ENCODE measurements around the gene SECTM1. TPM values are rescaled to one million over a fixed set of nuclear protein-coding genes. Genes with fewer than 3 reads are reported as not detected.
"Not testable (repeated sequence)": the region's sequence is repeated elsewhere in the genome, so short reads cannot be mapped to it uniquely, and the experiment has no call there.

The SECTM1 gene
- polyA plus RNA-seq, 1 donor: 16.1 TPM

DNA sequence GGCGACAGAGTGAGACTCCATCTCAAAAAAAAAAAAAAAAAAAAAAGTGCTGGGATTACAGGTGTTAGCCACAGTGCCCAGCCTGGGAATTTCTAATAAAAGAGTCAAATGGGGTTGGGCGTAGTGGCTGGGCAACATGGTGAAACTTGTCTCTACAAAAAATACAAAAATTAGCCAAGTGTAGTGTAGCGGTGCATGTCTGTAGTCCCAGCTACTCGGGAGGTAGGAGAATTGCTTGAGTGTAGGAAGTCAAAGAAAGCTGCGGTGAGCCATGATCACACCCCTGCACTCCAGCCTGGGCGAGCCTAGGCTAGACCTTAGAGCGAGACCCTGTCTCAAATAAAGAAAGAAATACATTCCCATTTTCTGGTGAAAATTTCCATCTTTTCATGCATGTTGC lies 35.6 kb upstream of the SECTM1 start:
- Histone ChIP-seq H3K27ac (ENCODE audit: low read length) (no peak overlapping the region), H3K4me3 (ENCODE audit: low read length) (no peak overlapping the region), H3K36me3 (ENCODE audit: control insufficient read depth, insufficient read depth, low read length) (no peaks in the 10 kb centered on the region), H3K4me1 (ENCODE audit: control insufficient read depth, insufficient read depth, low read length) (peaks cover 11% of the 10 kb centered on the region), H3K27me3 (ENCODE audit: control insufficient read depth, insufficient read depth, low read length) (peaks cover 49% of the 10 kb centered on the region), H3K9me3 (ENCODE audit: control insufficient read depth, low read depth, low read length) (peaks cover 10% of the 10 kb centered on the region)
- WGBS (ENCODE audit: insufficient coverage, low lambda C conversion rate): no CpG with 5 or more reads among the region's 7 CpGs
- DNase-seq: no peak

DNA sequence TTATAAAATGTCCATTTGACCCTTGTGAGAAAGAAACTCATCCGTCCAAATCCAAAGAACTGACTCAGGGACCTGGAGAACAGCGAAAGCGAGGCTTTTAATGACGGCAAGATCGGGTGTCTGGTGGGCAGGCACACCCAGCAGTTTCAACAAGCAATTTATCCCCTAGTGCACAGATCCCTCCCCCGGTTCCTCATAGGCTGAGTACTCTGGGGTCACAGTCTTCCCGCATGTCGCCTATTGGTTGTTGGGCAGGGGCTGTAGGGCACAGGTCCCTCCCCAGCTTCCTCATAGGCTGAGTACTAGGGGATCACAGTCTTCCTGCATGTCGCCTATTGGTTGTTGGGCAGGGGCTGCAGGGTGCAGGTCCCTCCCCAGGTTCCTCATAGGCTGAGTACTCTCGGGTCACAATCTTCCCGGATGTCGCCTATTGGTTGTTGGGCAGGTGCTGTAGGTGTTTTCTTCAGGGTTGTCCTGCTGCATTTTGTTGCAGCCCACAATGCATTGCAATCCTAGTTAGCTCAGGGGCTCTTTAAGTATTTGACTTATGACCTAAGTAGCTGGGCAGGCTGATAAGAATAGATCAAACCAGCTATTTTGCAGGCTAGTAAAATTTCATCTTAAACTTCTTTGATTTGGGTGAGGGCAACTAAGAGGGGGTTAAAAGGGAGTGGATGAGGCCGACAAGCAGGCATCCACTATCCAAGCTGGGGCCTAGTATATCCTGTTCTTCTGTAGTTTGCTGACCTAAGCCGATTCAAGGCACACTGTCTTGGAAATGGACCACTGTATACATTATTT lies 34.4 kb upstream of the SECTM1 start:
- no peak for DNase-seq
- WGBS (ENCODE audit: insufficient coverage, low lambda C conversion rate): no CpG with 5 or more reads among the region's 14 CpGs

GRCh38 chr17:82366749-82367148 lies 33.2 kb upstream of the SECTM1 start:
- WGBS (ENCODE audit: insufficient coverage, low lambda C conversion rate): no CpG with 5 or more reads among the region's 7 CpGs
- H3K36me3 ChIP-seq (ENCODE audit: control insufficient read depth, insufficient read depth, low read length): no peaks in the 10 kb centered on the region
- DNase-seq: peak; percentile 36 to 51
- no peak overlapping the region for H3K27ac ChIP-seq (ENCODE audit: low read length)
- H3K9me3 ChIP-seq (ENCODE audit: control insufficient read depth, low read depth, low read length): peaks cover 6% of the 10 kb centered on the region
- no peak overlapping the region for H3K4me3 ChIP-seq (ENCODE audit: low read length)
- peaks cover 26% of the 10 kb centered on the region for H3K27me3 ChIP-seq (ENCODE audit: control insufficient read depth, insufficient read depth, low read length)
- peaks cover 11% of the 10 kb centered on the region for H3K4me1 ChIP-seq (ENCODE audit: control insufficient read depth, insufficient read depth, low read length)

More for the DNA sequence above, 34.4 kb upstream of the SECTM1 start:
- no peaks in the 10 kb centered on the region for H3K36me3 ChIP-seq (ENCODE audit: control insufficient read depth, insufficient read depth, low read length)
- H3K9me3 ChIP-seq (ENCODE audit: control insufficient read depth, low read depth, low read length): peaks cover 9% of the 10 kb centered on the region
- peaks cover 11% of the 10 kb centered on the region for H3K4me1 ChIP-seq (ENCODE audit: control insufficient read depth, insufficient read depth, low read length)
- H3K4me3 ChIP-seq (ENCODE audit: low read length): no peak overlapping the region
- no peak overlapping the region for H3K27ac ChIP-seq (ENCODE audit: low read length)
- peaks cover 38% of the 10 kb centered on the region for H3K27me3 ChIP-seq (ENCODE audit: control insufficient read depth, insufficient read depth, low read length)

DNA sequence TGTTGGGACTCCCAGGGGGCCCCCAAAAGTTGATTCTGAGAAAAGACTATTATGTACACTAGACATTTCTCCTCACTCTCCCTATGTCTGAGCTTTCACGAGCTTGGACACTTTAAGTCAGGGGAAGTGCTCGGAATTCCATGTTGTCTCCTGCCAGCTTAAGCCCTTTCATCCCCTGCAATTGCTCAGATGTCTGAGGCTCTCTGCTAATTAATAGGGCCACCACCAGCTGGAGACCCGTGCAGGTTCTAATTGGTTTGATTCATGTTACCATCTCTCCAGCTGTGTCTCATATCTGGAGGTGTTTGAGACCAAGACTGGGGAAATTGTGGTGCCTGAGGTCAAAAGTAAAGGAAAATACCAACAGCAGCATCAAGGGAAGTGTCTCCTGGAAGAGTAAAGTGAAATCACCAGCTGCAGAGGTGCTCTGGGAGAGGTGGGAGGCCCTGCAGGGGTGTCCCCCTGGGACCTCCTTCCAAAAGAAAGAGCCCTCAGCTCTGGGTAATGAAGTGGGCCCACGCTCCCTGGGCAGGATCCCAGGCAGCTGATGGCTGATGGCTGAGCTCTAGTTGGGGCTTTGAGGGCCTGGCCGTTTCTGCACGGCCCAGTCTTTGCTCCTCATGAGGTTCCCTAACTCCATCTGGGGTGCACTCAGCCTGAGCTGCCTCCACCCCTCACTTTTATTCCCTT lies 32.2 kb upstream of the SECTM1 start:
- no CpG with 5 or more reads among the region's 6 CpGs for WGBS (ENCODE audit: insufficient coverage, low lambda C conversion rate)
- DNase-seq: no peak

GRCh38 chr17:82361885-82362633 lies 28.5 kb upstream of the SECTM1 start:
- Histone ChIP-seq H3K36me3 (ENCODE audit: control insufficient read depth, insufficient read depth, low read length) (no peaks in the 10 kb centered on the region), H3K27me3 (ENCODE audit: control insufficient read depth, insufficient read depth, low read length) (peaks cover 12% of the 10 kb centered on the region), H3K4me1 (ENCODE audit: control insufficient read depth, insufficient read depth, low read length) (peaks cover 4% of the 10 kb centered on the region), H3K9me3 (ENCODE audit: control insufficient read depth, low read depth, low read length) (peaks cover 3% of the 10 kb centered on the region), H3K4me3 (ENCODE audit: low read length) (no peak overlapping the region), H3K27ac (ENCODE audit: low read length) (no peak overlapping the region)
- DNase-seq: no peak
- WGBS (ENCODE audit: insufficient coverage, low lambda C conversion rate): no CpG with 5 or more reads among the region's 6 CpGs

More for the DNA sequence above, 32.2 kb upstream of the SECTM1 start:
- Histone ChIP-seq H3K4me1 (ENCODE audit: control insufficient read depth, insufficient read depth, low read length) (peaks cover 9% of the 10 kb centered on the region), H3K27ac (ENCODE audit: low read length) (no peak overlapping the region), H3K36me3 (ENCODE audit: control insufficient read depth, insufficient read depth, low read length) (no peaks in the 10 kb centered on the region), H3K4me3 (ENCODE audit: low read length) (no peak overlapping the region), H3K27me3 (ENCODE audit: control insufficient read depth, insufficient read depth, low read length) (peaks cover 19% of the 10 kb centered on the region), H3K9me3 (ENCODE audit: control insufficient read depth, low read depth, low read length) (peaks cover under 1% of the 10 kb centered on the region)

DNA sequence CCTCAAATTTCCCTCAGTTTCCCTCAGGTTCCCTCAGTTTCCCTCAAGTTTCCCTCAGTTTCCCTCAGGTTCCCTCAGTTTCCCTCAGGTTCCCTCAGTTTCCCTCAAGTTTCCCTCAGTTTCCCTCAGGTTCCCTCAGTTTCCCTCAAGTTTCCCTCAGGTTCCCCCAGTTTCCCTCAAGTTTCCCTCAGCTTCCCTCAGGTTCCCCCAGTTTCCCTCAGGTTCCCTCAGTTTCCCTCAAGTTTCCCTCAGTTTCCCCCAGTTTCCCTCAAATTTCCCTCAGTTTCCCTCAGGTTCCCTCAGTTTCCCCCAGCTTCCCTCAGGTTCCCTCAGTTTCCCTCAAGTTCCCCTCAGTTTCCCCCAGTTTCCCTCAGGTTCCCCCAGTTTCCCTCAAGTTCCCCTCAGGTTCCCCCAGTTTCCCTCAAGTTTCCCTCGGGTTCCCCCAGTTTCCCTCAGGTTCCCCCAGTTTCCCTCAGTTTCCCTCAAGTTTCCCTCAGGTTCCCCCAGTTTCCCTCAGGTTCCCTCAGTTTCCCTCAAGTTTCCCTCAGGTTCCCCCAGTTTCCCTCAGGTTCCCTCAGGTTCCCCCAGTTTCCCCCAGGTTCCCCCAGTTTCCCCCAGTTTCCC lies 26.0 kb upstream of the SECTM1 start:
- WGBS (ENCODE audit: insufficient coverage, low lambda C conversion rate): 100% methylated on average over 1 of the region's 1 CpG
- not testable (repeated sequence) for H3K36me3 ChIP-seq (ENCODE audit: control insufficient read depth, insufficient read depth, low read length); H3K9me3 ChIP-seq (ENCODE audit: control insufficient read depth, low read depth, low read length); H3K4me1 ChIP-seq (ENCODE audit: control insufficient read depth, insufficient read depth, low read length); H3K27ac ChIP-seq (ENCODE audit: low read length); DNase-seq; H3K4me3 ChIP-seq (ENCODE audit: low read length)
- peaks cover 22% of the 10 kb centered on the region for H3K27me3 ChIP-seq (ENCODE audit: control insufficient read depth, insufficient read depth, low read length)

DNA sequence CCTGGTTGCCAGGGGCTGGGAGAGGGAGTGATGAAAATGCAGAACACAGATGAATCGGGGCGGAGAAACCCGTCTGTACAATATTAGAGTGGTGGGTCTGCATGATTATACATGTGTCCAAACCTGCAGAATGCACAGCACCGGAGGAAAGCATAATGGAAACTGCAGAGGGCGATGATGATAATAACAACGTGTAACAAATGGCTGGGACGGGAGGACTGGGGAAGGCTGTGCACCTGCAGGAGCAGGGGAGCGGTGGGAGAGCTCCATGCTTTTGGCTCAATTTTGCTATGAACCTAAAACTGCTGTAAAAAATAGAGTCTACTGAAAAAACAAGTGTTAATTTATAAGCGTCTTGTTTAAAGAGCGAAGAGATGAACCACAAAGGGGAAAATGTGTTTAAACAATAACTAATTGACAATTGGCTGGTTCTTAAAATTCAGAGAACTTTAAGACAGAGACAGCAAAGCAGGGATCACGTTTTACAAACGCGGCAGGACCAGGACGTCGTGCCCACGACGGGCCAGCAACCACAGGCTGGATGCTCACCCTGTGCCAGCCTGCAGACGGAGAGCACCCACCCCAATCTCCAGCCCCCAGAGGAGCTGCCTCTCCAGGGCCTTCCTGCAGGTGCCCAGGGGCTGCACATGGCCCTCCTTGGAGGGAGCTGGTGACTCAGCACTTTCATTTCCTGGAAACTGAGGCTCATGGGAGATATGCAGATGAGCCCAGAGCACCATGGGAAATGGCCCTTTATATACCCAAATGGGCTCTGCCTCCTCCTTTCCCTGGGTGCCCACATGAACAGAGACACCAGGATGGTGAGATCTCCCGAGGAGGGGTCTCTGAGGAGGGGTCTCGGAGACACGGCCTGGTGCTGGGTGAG lies 25.1 kb upstream of the SECTM1 start, which contains the start of gene TEX19:
TEX19 (plus strand) TSS at position 783 of the 886 bp plus-strand sequence. CDS start 2,904 bp downstream, outside the sequence.
- Histone ChIP-seq H3K27me3 (ENCODE audit: control insufficient read depth, insufficient read depth, low read length) (peaks cover 22% of the 10 kb centered on the region), H3K27ac (ENCODE audit: low read length) (no peak within 1 kb of the TSS), H3K9me3 (ENCODE audit: control insufficient read depth, low read depth, low read length) (peaks cover 3% of the 10 kb centered on the region), H3K4me3 (ENCODE audit: low read length) (no peak within 1 kb of the TSS), H3K36me3 (ENCODE audit: control insufficient read depth, insufficient read depth, low read length) (no peaks in the 10 kb centered on the region), H3K4me1 (ENCODE audit: control insufficient read depth, insufficient read depth, low read length) (no peaks in the 10 kb centered on the region)
- 82% methylated on average over 3 of the region's 21 CpGs for WGBS (ENCODE audit: insufficient coverage, low lambda C conversion rate)
- no peak for DNase-seq

DNA sequence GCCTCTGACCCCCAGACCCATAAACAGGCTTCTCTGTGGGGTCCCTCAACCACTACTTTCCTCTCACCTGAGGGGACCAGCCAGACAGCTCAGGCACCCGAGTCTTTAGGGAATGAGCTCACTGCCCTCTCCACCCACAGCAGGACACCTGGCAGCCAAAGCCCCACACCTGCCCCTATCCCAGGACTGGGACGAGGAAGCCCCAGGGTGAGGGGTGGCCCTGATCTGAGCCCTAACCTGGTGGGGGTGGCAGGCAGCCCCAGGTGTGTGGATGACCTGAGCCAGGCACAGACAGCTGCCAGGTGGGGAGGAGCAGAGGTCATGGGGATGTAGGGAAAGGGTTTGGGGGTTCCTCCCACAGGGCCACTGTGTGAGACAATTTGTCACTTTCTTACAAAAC lies 23.8 kb upstream of the SECTM1 start:
- Histone ChIP-seq H3K27ac (ENCODE audit: low read length) (no peak overlapping the region), H3K4me3 (ENCODE audit: low read length) (no peak overlapping the region), H3K36me3 (ENCODE audit: control insufficient read depth, insufficient read depth, low read length) (no peaks in the 10 kb centered on the region), H3K27me3 (ENCODE audit: control insufficient read depth, insufficient read depth, low read length) (peaks cover 22% of the 10 kb centered on the region), H3K9me3 (ENCODE audit: control insufficient read depth, low read depth, low read length) (peaks cover 3% of the 10 kb centered on the region), H3K4me1 (ENCODE audit: control insufficient read depth, insufficient read depth, low read length) (no peaks in the 10 kb centered on the region)
- DNase-seq: no peak
- WGBS (ENCODE audit: insufficient coverage, low lambda C conversion rate): no CpG with 5 or more reads among the region's 2 CpGs

GRCh38 chr17:82356845-82357355 lies 23.3 kb upstream of the SECTM1 start:
- Histone ChIP-seq H3K4me3 (ENCODE audit: low read length) (no peak overlapping the region), H3K27ac (ENCODE audit: low read length) (no peak overlapping the region), H3K9me3 (ENCODE audit: control insufficient read depth, low read depth, low read length) (peaks cover 3% of the 10 kb centered on the region), H3K4me1 (ENCODE audit: control insufficient read depth, insufficient read depth, low read length) (no peaks in the 10 kb centered on the region), H3K27me3 (ENCODE audit: control insufficient read depth, insufficient read depth, low read length) (peaks cover 22% of the 10 kb centered on the region), H3K36me3 (ENCODE audit: control insufficient read depth, insufficient read depth, low read length) (no peaks in the 10 kb centered on the region)
- WGBS (ENCODE audit: insufficient coverage, low lambda C conversion rate): 53% methylated on average over 3 of the region's 20 CpGs
- no peak for DNase-seq

Data from large intestine (tissue), 3 donors.